ENCODE measurements around the gene FAM3C. TPM values are rescaled to one million over a fixed set of nuclear protein-coding genes. Genes with fewer than 3 reads are reported as not detected.
A peak's percentile ranks its signal among the peaks of the same experiment; 100 is the strongest.

The FAM3C gene
- total RNA-seq, 2 donors from 2014 or later, result 45.9 to 69.8 TPM

GRCh38 chr7:121334875-121335648 lies 61.0 kb downstream of the FAM3C start:
- Histone ChIP-seq H3K4me3 (no peak overlapping the region), H3K4me1 (peaks cover 0 to 8% of the 10 kb centered on the region in 2 donors), H3K27me3 (peaks cover 8 to 16% of the 10 kb centered on the region in 2 donors), H3K36me3 (no peaks in the 10 kb centered on the region), H3K9me3 (no peaks in the 10 kb centered on the region), H3K27ac (no peak overlapping the region)
- DNase-seq (ENCODE audit: low spot score), result no peak
- no peak for TF ChIP-seq CTCF (IDR thresholded peaks at IDR 0.05)

DNA sequence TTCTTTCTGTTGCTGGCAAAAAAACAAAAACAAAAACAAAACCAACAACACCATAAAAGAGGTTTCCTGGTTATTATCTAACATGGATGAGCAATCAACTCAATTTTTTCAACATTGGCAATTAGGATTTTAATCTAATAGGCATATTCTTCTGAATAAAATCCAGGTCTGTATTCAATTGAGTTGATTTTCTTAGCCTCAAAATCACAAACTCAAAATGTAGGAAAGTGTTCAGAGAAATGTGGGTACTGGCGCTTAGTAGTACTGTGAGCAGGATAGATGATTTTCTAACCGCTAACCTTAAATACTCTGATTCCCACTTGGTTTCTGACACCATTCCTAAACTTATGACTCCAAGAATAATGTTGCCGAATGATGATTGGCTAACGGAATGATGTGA lies 61.7 kb downstream of the FAM3C start:
- peaks cover 0 to 14% of the 10 kb centered on the region in 2 donors for H3K4me1 ChIP-seq
- H3K36me3 ChIP-seq, result no peaks in the 10 kb centered on the region
- peaks cover 14 to 23% of the 10 kb centered on the region in 2 donors for H3K27me3 ChIP-seq
- no peak for DNase-seq (ENCODE audit: low spot score)
- TF ChIP-seq CTCF (IDR thresholded peaks at IDR 0.05), result no peak
- H3K27ac ChIP-seq, result no peak overlapping the region
- no peaks in the 10 kb centered on the region for H3K9me3 ChIP-seq
- H3K4me3 ChIP-seq, result no peak overlapping the region

DNA sequence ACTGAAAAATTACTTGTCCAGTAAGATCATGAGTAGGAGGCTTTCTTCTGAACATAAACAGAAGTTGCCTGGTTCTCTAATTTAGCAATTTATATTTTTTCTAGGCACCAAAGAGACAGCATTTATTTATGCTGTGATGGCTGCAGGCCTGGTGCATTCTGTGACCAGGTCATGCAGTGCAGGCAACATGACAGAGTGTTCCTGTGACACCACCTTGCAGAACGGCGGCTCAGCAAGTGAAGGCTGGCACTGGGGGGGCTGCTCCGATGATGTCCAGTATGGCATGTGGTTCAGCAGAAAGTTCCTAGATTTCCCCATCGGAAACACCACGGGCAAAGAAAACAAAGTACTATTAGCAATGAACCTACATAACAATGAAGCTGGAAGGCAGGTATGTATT lies 64.5 kb downstream of the FAM3C start:
- DNase-seq (ENCODE audit: low spot score), result no peak
- Histone ChIP-seq H3K9me3 (no peaks in the 10 kb centered on the region), H3K4me3 (no peak overlapping the region), H3K36me3 (no peaks in the 10 kb centered on the region), H3K27me3 (peaks cover 18 to 33% of the 10 kb centered on the region in 2 donors), H3K4me1 (peaks cover 0 to 22% of the 10 kb centered on the region in 2 donors), H3K27ac (no peak overlapping the region)
- TF ChIP-seq CTCF (IDR thresholded peaks at IDR 0.05), result no peak

- Histone ChIP-seq H3K27me3 (peaks cover 18 to 33% of the 10 kb centered on the region in 2 donors), H3K36me3 (no peaks in the 10 kb centered on the region)
- no peak for TF ChIP-seq CTCF (IDR thresholded peaks at IDR 0.05)
Measured at GRCh38 chr7:121331048-121331447, 65.1 kb downstream of the FAM3C start.

DNA sequence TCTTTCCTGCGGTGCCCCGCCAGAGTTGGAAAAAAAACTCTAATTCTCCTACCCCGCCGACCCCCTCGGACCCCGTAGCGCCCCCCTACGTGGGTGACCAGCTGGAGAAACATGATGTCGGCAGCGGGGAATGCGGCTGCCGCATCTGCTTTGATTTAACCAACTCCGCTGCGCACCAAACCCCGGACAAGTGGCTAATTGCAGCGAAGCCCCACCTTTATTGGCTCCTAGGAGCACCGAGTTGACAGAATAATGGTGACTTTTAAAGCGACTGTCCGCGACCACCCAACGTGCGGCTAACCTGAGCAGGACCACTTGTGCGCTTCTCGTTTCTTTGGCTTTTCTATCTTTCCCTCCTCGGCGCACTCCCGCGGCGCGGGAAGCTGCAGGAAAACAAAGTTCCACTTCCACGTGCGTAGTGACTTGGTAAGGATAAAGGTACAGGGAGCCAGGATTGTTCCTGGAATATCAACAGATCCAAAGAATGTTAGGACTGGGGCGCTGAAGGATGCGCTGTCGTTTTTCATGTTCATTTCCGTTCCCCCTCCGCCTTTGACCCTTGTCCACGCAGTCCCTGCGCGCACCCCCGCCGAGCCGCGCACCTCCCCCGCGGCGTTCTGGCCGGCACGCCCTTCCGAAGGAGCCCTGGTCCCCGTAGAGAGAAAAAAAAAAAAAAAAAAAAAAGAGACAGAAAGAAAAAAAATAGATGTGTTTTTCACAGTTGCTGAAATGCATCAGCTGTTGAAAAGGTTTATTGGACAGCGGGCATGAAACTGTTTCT lies 65.9 kb downstream of the FAM3C start:
- Histone ChIP-seq H3K4me1 (peaks cover 0 to 22% of the 10 kb centered on the region in 2 donors), H3K27me3 (peaks cover 18 to 33% of the 10 kb centered on the region in 2 donors), H3K4me3 (peak overlapping the region; percentile 22 to 41), H3K36me3 (no peaks in the 10 kb centered on the region), H3K27ac (no peak overlapping the region), H3K9me3 (no peaks in the 10 kb centered on the region)
- DNase-seq (ENCODE audit: low spot score), result no peak
- TF ChIP-seq CTCF (IDR thresholded peaks at IDR 0.05), result no peak

More at GRCh38 chr7:121331048-121331447, 65.1 kb downstream of the FAM3C start:
- no peak for DNase-seq (ENCODE audit: low spot score)
- Histone ChIP-seq H3K4me3 (no peak overlapping the region), H3K9me3 (no peaks in the 10 kb centered on the region), H3K27ac (no peak overlapping the region), H3K4me1 (peaks cover 0 to 22% of the 10 kb centered on the region in 2 donors)

Measured in right atrium auricular region (tissue), 2 donors.